Posterior cingulate gyrus (tissue), 11 donors: Measurements from ENCODE around the gene ATP13A2.

Experiments
- DNase-seq, 10 donors: peaks; one replicate each; pipeline versions ENCODE4 v3.0.0 to v3.0.0-alpha.2; 2020 to 2021; ENCODE audit warnings: mixed read lengths in 3 of 10
- intact Hi-C: fragments of 100-400 bp; cut with DNase I; formaldehyde crosslinking; loops from one replicate; pipeline ENCODE4 v1.15.1; 2023

The ATP13A2 gene

DNA sequence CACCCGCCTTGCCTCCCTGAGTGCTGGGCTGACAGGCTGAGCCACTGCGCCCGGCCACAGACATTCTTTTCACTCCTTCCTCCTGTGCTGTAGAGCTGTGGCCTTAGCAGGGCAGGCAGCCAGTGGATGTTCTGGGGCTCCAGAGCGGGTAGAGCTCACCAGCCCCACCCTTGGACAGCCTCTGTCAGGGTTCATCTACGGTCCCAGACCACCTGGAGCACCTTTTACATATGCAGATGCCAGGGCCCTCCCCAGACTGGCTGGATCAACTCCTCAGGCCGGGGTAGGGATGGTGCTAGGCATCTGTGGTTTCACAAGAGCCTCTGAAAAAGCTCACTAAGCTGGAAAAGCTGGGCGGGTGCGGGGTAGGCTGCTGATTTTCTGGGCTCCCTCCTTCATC is 4.6 kb downstream of the ATP13A2 start:
- peak in 3 of 10 donors; percentile 15 to 43 (median 39) for DNase-seq
- intact Hi-C loops: no loop called here

DNA sequence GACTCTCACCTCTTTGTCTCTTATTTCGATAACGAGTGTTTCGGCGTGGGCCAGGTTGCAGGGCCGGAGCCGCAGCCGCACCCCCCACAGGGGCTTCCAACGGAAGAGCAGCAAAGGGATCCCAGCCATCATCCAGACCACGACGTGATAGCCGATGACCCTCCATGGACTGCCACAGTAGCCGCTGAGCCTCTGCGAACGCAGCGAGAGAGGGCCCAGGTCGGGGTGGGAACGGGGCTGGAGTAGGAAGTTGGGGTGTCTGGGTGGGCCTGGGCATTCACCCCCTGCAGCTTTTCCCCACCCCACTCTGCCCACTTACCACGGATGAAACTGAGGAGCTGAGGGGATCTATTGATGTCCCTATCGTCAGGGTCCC is 6.4 kb downstream of the ATP13A2 start:
- peak in 1 of 10 donors; percentile 64 for DNase-seq

DNA sequence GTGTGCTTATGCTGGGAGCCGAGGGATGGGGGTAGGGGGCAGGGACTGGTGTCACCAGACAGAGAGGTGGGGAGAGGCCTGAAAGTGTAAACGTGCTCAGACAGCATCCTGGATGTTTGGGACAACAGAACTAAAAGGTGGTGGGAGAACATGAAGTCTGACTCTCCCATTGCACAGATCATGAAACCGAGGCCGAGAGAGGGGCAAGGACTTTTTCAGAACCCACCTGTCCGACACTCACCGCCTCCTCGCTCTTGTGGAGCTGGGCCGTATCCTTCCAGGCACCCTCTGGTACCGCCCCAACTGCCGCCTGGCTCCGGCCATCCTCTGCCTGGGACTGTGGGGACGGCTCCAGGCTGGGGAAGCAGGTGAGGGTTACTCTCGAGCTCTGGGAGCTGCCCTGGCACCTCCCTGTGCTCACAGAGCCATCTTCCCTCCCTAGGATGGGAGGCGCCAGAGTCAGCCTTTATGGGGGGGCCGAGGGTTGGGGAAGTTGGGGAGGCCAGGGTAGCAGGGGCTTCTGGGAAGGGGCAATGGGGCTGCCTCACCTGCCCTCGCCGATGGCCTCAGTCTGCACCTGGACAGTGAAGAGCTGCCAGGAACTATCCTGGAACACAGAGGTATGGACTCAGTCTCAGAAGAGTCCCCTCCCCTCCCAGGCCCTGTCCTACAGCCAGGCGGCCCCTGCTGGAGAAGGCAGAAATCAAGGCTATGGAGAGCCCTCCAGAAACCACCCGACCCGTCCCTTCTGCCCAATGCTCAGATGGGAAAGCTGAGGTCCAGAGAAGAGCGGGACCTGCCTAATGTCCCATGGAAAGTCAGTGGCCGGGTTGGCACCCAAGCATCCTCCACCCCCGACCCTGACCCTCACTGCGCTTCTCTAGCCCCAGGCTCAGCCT is 7.0 kb downstream of the ATP13A2 start:
- intact Hi-C loops: no loop called here
- DNase-seq: no peak

More for the DNA sequence above, 6.4 kb downstream of the ATP13A2 start:
- intact Hi-C loops: no loop called here

DNA sequence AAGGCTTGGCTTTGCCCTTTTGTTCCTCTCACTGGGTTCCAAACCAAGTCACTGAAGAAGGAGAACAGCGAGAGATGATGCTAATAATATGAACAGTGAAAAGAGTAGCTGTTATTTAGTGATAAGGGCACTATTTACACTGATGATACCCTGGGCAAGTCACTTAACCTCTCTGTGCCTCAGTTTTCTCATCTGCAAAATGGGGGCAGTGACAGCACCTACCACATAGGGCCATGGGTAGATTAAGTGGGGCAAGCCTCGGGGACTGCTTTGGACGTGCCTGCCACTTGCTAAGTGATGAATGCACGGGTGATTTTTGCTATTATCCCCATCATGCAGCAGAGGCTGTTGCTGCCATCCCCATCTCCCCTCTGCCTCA is 9.2 kb downstream of the ATP13A2 start:
- no peak for DNase-seq
- intact Hi-C loops: no loop called here

DNA sequence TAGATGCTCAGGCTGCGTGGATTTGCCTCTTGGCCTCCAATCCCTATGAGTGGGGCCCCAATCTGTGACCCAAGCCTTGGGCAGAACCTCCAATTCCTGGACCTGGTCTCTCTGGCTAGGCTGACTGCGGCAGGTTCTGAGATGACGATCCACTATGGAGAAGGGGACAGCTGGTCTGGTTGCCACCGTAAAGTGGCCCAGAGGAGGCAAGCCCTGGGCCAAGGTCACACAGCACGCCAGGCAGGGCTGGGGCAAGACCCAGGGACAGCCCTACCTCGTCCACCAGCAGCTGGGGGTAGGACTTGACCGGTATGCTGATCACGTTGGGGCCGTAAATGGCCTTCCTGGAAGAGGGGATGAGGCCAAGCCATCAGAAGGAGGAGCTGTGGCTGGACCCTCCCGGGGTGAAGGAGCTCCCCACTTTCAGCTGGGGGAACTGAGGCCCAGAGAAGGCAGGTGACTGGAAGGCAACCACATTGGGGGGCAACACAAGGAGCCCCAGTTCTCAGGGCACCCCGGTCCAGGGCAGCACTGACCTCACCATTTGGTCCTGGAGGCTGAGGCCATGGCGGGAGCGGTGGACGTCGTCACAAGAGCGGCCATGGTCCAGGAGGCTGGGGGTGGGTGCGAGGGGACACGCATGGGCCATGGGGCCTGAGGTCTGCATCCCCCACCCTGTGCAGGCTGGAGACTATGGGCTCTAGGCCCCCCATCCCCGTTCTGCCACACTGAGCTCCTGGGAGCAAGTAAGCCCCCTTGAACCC is 9.8 kb downstream of the ATP13A2 start:
- intact Hi-C loops: no loop called here
- DNase-seq: no peak

DNA sequence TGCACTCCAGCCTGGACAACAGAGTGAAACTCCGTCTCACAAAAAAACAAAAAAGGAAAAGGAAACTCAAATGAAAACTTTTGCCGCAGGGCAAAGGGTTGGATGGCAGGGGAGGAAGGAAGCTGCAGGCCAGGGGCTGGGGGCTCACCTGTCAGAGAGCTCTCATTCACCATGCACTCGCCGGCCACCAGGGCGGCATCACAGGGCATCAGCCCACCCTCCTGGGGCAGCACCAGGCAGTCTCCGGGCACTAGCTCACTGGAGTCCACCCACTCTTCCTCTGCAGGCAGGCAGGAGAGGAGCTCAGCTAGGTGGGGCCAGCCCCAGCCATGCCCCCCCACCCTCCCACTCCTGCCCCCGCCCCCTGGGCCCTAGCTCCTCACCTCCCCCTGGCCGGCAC is 11.9 kb downstream of the ATP13A2 start:
- DNase-seq: no peak
- intact Hi-C loops: no loop called here

DNA sequence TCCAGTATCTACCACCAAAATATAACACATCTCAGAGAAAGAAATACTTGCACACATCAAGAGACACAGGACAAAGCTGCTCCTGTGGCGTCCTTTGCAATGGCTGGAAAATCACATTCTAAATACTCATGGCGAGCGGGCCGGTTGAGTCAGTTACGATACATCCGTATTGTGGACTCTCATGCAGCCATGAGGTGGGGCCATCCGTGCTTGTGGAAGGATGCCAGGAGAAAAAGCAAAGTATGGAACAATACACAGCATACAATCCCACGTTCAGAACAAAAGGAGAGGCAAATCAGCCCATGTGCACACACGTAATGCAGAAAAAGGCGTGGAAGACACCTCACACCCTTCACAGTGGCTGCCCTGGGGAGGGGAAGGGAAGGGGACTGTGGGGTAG is 13.1 kb downstream of the ATP13A2 start:
- no peak for DNase-seq
- intact Hi-C loops: no loop called here

DNA sequence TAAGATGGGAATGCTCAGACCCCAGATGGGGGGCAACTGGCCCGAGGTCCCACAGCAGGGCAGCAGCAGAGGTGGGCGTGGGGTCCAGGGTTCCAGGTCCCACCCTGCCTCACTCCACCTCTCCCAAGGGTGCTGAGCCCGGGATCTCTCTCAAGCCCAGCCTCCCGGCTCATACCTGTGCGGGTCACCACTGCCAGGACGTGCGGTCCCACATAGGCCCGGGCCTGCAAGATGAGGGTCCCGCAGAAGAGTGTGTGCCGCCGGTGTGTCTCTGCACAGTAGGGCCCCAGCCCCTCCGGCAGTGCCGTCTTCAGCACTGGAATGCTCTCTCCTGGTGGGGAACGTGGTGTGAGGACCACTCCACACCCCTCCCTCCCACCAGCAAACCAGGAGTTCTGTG is 14.9 kb downstream of the ATP13A2 start:
- intact Hi-C loops: no loop called here

DNA sequence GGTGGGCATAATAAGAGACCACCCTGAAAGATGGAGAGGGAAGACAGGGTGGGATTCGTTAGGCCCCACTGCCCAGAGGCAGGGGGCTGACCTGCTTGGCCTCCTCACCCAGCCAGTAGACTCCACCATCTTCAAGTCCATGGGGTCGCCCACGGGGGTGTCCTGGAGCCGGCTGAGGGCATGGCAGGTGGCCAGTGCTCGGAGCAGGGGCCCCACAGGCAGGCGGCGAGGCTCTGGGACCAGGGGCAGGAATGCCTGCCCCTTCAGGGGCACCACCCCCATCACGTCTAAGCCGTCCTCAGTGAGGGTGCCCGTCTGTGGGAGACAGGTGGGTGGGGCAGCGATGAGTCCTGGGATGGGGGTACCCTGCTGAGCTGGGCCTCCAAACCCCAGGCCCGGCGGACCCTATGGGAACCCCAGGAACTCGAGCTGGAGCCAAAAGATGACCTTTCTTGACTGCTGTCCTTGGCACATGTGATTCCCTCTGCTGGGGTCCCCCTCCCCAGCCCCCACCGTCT is 18.1 kb downstream of the ATP13A2 start:
- DNase-seq: no peak
- intact Hi-C loops: no loop called here

More for the DNA sequence above, 14.9 kb downstream of the ATP13A2 start:
- DNase-seq: no peak

DNA sequence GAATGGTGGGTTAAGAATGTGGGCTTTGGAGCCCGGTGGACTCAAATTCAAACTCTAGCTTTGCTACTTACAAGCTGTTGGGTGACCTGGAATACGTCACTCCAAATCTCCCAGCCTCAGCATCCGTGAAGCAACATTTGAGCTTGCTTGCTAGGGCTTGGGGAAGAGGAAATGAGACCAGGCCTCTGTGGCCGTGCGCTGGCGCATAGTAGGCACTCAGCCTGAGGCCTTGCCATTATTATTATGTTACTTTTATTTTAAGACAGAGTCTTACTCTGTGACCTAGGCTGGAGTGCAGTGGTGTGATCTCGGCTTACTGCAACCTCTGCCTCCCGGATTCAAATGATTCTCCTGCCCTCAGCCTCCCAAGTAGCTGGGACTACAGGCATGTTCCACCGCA is 19.1 kb downstream of the ATP13A2 start:
- no peak for DNase-seq
- intact Hi-C loops: no loop called here

DNA sequence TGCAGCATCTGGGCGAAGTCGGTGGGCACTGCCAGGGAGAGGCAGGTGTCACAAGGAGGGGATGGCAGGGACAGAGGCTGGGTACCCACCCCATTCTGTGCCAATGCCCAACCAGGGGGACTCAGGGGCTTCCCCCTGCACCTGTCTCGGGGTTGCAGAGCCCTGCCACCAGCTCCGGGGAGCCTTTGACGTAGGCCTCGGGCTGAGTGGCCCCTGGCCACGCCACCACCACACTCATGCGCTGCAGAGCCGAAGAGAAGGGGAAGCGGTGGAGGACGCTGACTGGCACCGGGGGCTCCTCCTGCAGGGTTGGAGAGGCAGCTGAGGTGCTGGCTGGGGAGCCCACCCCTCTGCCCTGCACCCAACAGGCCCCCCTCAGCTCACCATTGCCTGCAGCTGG is 19.6 kb downstream of the ATP13A2 start:
- intact Hi-C loops: no loop called here
- no peak for DNase-seq

DNA sequence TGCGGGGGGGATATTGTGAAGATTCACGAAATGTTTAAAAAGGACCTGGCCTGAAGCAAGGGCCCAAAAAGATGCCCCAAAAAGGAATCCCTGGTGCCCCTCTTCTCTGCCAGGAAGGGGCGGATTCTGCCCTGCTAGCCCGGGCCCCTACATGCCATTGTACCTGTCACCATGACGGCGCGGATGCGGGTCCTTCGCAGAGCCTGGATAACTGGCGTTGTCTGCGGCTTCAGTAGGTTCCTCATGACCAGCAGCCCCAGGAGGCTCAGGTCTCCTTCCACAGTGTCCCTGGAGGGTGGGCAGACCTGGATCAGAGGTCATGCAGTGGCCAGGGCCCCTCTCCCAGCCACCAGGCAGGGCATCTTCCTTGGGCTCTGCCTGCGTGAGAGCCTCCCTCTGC is 20.2 kb downstream of the ATP13A2 start:
- intact Hi-C loops: no loop called here
- DNase-seq: no peak

DNA sequence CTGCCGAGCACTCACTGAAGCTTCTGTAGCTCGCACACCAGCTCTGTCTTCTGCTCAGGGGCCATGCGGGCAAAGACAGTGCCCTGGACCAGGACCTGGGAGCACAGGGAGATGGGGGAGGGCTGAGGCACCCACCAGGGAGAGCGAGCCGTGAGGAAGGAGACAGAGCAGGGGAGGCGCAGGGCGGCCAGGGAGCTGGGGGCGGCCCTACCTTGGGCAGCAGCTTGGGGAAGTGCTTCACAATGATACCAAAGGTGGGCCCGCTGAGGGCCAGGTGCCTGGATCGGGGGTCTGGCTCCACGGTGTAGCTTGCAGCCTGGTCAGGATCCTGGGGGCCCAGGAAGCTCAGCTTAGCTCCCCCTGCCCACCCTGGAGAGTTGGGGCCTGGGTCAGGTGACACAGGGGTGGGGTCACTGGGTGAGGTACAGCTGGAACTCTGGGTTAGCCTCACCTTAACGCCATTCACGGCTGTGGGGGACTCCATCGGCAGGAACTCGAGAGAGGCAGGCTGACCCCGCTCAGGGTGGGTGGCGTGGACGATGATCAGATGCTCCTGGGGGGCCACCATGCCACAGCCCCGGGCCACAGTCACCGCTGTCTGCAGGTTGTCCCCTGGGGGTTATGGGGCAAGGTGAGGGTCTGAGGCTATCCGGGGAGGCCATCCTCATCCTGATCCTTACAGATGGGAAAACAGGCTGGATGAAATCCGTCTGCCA is 21.9 kb downstream of the ATP13A2 start:
- peak in 1 of 10 donors; percentile 82 for DNase-seq
- intact Hi-C loops: no loop called here

DNA sequence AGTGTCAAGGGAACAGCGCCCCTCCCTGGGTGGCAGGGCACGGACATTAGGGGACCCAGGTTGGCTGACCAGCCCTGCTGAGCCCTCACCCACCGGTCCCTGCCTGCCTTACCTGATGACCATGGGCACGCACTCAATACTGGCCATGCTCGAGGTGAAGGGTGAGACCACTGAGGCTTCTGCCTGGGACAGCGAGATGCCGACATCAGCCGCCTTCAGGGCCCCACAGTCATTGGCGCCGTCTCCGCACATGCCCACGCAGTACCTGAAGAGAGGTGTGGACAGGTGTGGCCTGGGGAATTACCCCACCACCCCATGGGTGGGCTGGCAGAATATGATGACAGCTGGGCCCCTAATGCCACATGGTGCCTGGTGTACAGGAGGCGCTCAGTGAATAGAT is 23.5 kb downstream of the ATP13A2 start:
- intact Hi-C loops: no loop called here
- DNase-seq: no peak

DNA sequence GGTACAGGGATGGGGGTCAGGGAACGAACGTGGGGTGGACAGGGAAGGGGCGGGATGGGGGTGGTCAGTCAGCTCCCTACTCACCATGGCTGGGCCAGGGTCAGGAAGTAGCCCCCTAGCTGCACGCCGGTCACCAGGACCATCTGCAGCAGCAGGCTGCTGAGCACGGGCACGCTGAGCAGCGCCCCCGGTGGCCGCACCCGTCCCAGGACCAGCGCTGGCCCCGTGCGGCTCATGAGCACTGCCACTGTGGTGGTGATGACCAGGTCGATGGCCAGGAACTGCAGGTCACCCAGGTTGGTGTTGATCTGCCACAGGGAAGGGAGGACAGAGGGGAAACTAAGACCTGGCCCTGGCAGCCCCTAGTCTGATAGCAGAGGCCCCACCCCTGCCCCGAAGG is 24.8 kb downstream of the ATP13A2 start:
- intact Hi-C loops: no loop called here
- DNase-seq: peak in 1 of 10 donors; percentile 80

DNA sequence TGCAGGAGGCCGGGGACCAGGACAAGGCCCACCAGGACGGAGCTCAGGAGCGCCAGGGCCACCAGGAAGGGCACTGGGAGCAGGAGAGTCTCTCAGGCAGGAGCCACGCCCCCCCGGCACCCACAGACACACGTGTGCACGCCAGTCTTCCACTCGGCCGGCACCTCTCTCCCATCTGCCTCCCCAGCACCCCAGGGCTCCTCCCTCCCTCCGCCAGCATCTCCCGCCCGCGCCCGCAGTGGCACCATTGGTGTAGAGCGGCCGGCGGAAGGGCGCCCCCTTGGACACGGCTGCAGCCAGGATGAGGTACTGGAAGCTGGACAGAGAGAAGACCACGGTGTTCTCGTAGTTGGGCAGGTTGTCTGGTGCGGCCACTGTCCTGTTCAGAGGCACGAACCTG is 25.2 kb downstream of the ATP13A2 start:
- intact Hi-C loops: no loop called here
- DNase-seq: peak in 1 of 10 donors; percentile 76

DNA sequence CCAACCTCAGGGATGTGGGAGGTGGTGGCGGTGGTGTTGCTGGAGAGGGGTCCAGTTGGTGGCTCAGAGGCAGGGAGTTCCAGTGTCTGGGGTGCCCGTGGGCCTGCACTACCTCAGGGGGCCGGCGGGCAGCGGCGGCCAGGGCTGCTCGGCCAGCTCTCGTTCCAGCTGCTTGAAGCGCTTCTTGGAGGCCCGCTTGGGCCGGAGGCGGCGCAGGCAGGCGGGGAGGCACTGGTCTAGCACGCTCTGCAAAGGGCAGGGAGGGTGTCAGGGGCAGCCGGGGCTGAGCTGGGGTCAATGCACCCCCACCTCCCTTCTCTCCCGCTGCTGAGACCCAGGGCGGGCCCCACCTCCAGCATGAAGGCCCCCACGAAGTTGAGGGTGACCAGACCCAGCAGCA is 25.6 kb downstream of the ATP13A2 start:
- intact Hi-C loops: no loop called here
- no peak for DNase-seq

DNA sequence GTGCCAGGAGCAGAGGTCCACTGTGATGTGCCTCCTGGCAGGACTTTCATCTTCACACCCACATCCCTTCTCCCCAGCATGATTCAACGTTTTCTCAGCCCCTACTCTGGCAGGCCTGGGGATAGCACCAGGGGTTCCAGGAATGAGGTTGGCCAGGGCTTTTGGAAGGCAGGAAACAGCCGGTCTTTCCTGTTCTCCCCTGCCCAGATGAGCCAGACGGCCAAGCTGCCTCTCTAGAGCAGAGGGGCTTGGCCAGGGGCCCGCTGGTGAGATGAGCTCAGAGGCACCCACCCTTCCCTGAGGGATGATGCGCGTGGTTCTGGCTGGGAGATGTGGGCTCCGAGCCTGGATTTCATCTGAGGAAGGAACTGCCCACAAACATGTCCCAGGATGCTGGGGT is 27.0 kb downstream of the ATP13A2 start:
- intact Hi-C loops: no loop called here
- DNase-seq: peak in 6 of 10 donors; percentile 24 to 90 (median 65)

DNA sequence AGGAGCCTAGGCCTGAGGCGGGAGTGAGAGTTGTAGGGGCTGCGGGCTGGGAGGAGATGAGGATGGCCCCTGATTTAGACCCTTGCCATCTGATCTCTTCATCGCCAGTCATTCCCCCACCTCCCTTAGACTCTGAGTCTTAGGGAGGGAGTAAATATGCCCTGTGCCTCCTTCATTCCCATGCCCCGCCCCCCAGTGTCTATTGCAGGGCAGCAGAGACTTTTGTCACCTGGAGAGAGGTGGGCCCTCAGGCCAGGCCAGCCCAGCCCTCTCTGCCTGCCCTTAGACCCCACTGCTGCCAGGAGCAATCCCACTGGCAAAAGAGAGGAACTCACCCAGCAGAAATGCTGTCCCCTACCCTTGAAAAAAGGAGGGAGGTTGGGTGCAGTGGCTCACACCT is 28.1 kb downstream of the ATP13A2 start:
- no peak for DNase-seq

DNA sequence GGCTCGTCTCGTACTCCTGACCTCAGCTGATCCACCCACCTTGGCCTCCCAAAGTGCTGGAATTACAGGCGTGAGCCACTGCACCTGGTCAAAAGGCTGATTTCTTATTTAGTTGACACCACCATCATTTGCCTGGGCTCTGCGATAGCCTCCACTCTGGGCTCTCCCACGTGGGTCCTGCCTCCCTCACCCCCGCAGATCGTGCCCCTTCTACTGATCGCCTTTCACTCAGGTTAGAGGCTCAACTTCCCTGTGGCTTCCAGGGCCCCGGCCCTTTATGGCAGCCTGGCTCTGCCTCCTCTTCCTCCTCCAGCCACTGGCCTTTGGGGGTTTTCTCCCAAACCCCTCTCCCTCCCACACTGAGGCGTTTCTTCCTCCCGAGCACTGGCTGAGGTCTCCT is 28.8 kb downstream of the ATP13A2 start:
- no peak for DNase-seq
- intact Hi-C loops: no loop called here

More for the DNA sequence above, 28.1 kb downstream of the ATP13A2 start:
- intact Hi-C loops: no loop called here

DNA sequence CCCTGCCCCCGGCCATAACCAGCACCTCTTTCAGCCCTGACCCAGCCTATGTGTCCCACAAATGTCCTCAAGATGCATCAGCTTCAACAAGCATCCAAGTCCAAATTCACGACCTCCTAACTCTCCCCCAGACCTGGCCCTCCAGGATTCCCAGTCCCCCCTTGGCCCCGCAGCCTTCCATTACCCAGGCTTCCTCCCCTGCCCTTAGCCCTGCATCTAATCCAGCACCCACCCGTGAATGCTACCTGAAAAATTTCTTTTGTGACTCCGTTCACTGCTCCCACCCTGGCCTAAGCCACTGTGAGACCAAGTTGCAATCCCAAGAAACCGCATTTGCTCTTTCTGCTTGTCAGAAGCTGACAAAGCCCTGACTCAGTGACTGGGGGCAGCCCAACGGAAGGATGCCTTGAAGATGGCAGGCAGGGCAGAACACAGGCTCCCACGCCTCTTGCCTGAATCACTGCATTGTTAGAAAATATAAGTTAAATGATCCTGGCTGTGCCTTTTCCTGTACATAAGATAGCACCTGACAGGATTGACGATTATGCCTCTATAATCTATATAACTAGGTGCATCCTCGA is 30.4 kb downstream of the ATP13A2 start:
- intact Hi-C loops: no loop called here
- no peak for DNase-seq
